Suprapubic skin (tissue), 4 donors: Measurements from ENCODE around the gene ITFG2. TPM values are rescaled to one million over a fixed set of nuclear protein-coding genes. Genes with fewer than 3 reads are reported as not detected.

Experiments
- DNase-seq, 2 donors: peaks; one replicate each; pipeline ENCODE4 v3.0.0-alpha.2; 2019; ENCODE audit warnings: low spot score in 2 of 2
- H3K27ac ChIP-seq: fragments of 200-600 bp; sonication (generic); one replicate; pipeline ENCODE4 v1.5.1; 2019
- H3K27me3 ChIP-seq: fragments of 200-600 bp; sonication (generic); one replicate; pipeline ENCODE4 v1.5.1; 2019
- H3K36me3 ChIP-seq: fragments of 200-600 bp; sonication (generic); one replicate; pipeline ENCODE4 v1.5.1; 2019
- H3K4me1 ChIP-seq: fragments of 200-600 bp; sonication (generic); one replicate; pipeline ENCODE4 v1.5.1; 2019
- H3K4me3 ChIP-seq: fragments of 200-600 bp; sonication (generic); one replicate; pipeline ENCODE4 v1.5.1; 2019; ENCODE audit warnings: mild to moderate bottlenecking
- H3K9me3 ChIP-seq: fragments of 200-600 bp; sonication (generic); one replicate; pipeline ENCODE4 v1.5.1; 2019
- EP300 ChIP-seq: sonication (generic); formaldehyde crosslinking; IDR thresholded peaks from one replicate; pipeline ENCODE4 v1.6.1; 2017; ENCODE audit warnings: antibody characterized with exemption
- POLR2A ChIP-seq, 2 donors: fragments of 450-650 bp; IDR thresholded peaks; one replicate each; pipeline ENCODE4 v1.6.1; 2017; ENCODE audit warnings: antibody characterized with exemption in 2 of 2, mild to moderate bottlenecking in 2 of 2, moderate library complexity in 2 of 2
- POLR2AphosphoS5 ChIP-seq, 3 donors: sonication (generic); formaldehyde crosslinking; IDR thresholded peaks; one replicate each; pipeline ENCODE4 v1.6.1; 2017; ENCODE audit warnings: antibody characterized with exemption in 3 of 3
- WGBS: methylation state at CpG from one replicate; pipeline ENCODE4 v1.1.5; 2018; 5-methylcytosine and 5-hydroxymethylcytosine counted together
- total RNA-seq, 4 donors: library from RNA; depleted of rRNA; stranded (reverse); fragments of >200 nt; gene quantifications; one replicate each; pipeline ENCODE4 v1.1.0, GENCODE V29; 2016
- TF ChIP-seq, protein P1 (sequence below), 2 donors: fragments of 200-600 bp in 1 of 2; fragments of 450-650 bp in 1 of 2; sonication (generic) in 1 of 2; IDR thresholded peaks; one replicate each; pipeline ENCODE4 v1.5.1; 2016 to 2019; ENCODE audit warnings: antibody characterized with exemption in 2 of 2, mild to moderate bottlenecking in 1 of 2, moderate library complexity in 1 of 2

Gene ITFG2
- total RNA-seq, 4 donors from 2014 or later, result 22.4 to 93.3 (median 35.8) TPM

- TF ChIP-seq EP300, result no peak
- TF ChIP-seq, protein P1, sequence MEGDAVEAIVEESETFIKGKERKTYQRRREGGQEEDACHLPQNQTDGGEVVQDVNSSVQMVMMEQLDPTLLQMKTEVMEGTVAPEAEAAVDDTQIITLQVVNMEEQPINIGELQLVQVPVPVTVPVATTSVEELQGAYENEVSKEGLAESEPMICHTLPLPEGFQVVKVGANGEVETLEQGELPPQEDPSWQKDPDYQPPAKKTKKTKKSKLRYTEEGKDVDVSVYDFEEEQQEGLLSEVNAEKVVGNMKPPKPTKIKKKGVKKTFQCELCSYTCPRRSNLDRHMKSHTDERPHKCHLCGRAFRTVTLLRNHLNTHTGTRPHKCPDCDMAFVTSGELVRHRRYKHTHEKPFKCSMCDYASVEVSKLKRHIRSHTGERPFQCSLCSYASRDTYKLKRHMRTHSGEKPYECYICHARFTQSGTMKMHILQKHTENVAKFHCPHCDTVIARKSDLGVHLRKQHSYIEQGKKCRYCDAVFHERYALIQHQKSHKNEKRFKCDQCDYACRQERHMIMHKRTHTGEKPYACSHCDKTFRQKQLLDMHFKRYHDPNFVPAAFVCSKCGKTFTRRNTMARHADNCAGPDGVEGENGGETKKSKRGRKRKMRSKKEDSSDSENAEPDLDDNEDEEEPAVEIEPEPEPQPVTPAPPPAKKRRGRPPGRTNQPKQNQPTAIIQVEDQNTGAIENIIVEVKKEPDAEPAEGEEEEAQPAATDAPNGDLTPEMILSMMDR (IDR thresholded peaks at IDR 0.05), result no peak
- WGBS, result 80% methylated on average over 25 of the region's 25 CpGs
These were observed 19.6 kb upstream of the ITFG2 start for GRCh38 chr12:2792671-2793500.

GRCh38 chr12:2793561-2793960 lies 18.9 kb upstream of the ITFG2 start:
- Histone ChIP-seq H3K36me3 (peaks cover 11% of the 10 kb centered on the region), H3K4me1 (peaks cover 29% of the 10 kb centered on the region), H3K27me3 (no peaks in the 10 kb centered on the region), H3K9me3 (no peaks in the 10 kb centered on the region), H3K4me3 (no peak overlapping the region), H3K27ac (no peak overlapping the region)
- WGBS, result 94% methylated on average over 21 of the region's 21 CpGs
- TF ChIP-seq POLR2AphosphoS5 (IDR thresholded peaks at IDR 0.05) (no peak), POLR2A (IDR thresholded peaks at IDR 0.05) (no peak), EP300 (no peak)
- TF ChIP-seq, protein P1 (IDR thresholded peaks at IDR 0.05), result no peak
- DNase-seq, result peak; percentile 41 to 56

More at GRCh38 chr12:2792671-2793500, 19.6 kb upstream of the ITFG2 start:
- peak; percentile 50 to 71 for DNase-seq
- H3K27ac ChIP-seq, result no peak overlapping the region
- H3K27me3 ChIP-seq, result no peaks in the 10 kb centered on the region
- peaks cover 27% of the 10 kb centered on the region for H3K4me1 ChIP-seq
- H3K9me3 ChIP-seq, result no peaks in the 10 kb centered on the region
- no peak overlapping the region for H3K4me3 ChIP-seq
- peaks cover 5% of the 10 kb centered on the region for H3K36me3 ChIP-seq

GRCh38 chr12:2794191-2794735 lies 18.2 kb upstream of the ITFG2 start:
- H3K27ac ChIP-seq, result peak overlapping the region; percentile 82
- WGBS, result 5% methylated on average over 30 of the region's 49 CpGs
- peak in 1 of 2 donors; percentile 81 for DNase-seq
- H3K27me3 ChIP-seq, result no peaks in the 10 kb centered on the region
- H3K4me1 ChIP-seq, result peaks cover 29% of the 10 kb centered on the region
- H3K4me3 ChIP-seq, result peak overlapping the region; percentile 82
- no peaks in the 10 kb centered on the region for H3K9me3 ChIP-seq
- TF ChIP-seq POLR2AphosphoS5 (IDR thresholded peaks at IDR 0.05), result no peak
- TF ChIP-seq, protein P1 (IDR thresholded peaks at IDR 0.05), result no peak
- no peak for TF ChIP-seq EP300
- TF ChIP-seq POLR2A (IDR thresholded peaks at IDR 0.05), result no peak
- peaks cover 18% of the 10 kb centered on the region for H3K36me3 ChIP-seq

DNA sequence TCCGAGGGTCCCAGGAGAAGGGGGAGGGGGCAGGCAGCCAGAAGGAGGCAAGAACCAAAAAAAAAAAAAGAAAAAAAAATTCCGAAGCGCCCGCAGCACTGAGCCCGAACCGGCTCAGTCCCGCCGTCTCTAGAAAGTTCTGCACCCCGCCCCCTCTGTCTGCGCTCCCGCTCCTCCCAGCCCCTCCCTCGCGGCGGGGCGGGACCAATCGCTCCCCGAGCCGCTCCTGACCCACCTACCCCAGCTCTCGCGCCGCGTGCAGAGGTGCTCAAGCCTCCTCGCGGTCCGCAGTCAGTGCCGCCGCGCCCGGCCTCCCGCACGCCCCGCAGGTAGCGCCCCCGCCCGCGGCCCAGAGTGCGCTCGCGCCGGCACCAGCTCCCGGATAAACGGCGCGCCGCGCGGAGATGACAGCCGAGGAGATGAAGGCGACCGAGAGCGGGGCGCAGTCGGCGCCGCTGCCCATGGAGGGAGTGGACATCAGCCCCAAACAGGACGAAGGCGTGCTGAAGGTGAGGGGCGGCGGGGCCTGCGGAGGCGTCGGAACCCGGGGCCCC lies 17.7 kb upstream of the ITFG2 start, which contains the start of gene FKBP4:
FKBP4 (plus strand) TSS at position 235 of the 554 bp plus-strand sequence; CDS start at position 405, 170 bp downstream.
- 2% methylated on average over 44 of the region's 63 CpGs for WGBS
- H3K4me3 ChIP-seq, result peak within 1 kb of the TSS; percentile 82
- TF ChIP-seq, protein P1 (IDR thresholded peaks at IDR 0.05), result no peak
- TF ChIP-seq POLR2AphosphoS5 (IDR thresholded peaks at IDR 0.05) (peak in 1 of 3 donors; percentile 17), POLR2A (IDR thresholded peaks at IDR 0.05) (peak in 1 of 2 donors; percentile 72)
- peak within 1 kb of the TSS; percentile 82 for H3K27ac ChIP-seq
- H3K27me3 ChIP-seq, result no peaks in the 10 kb centered on the region
- peaks cover 24% of the 10 kb centered on the region for H3K36me3 ChIP-seq
- no peaks in the 10 kb centered on the region for H3K9me3 ChIP-seq
- peaks cover 34% of the 10 kb centered on the region for H3K4me1 ChIP-seq
- DNase-seq, result peak; percentile 90 to 95
